HCT116 (cell line): Measurements from ENCODE around the gene PLVAP.

ENCODE experiments used
- EZH2 ChIP-seq: fragments of 200-600 bp; sonication (generic); IDR thresholded peaks from 2 replicates; pipeline ENCODE4 v1.6.1; 2017; ENCODE audit warnings: antibody characterized with exemption, mixed run types
- TF ChIP-seq, protein P1 (sequence below), 3 experiments: fragments of 200-600 bp in 1 of 3; sonication (generic) in 1 of 3; IDR thresholded peaks in 2 of 3; conservative IDR thresholded peaks in 1 of 3; 2 replicates each; pipeline ENCODE4 v1.5.1; 2012 to 2017; ENCODE audit warnings: low read depth in 2 of 3, low read length in 2 of 3, antibody characterized with exemption in 1 of 3, borderline replicate concordance in 1 of 3, control low read depth in 1 of 3, mild to moderate bottlenecking in 1 of 3, mixed read lengths in 1 of 3, mixed run types in 1 of 3, moderate library complexity in 1 of 3; ENCODE audit not compliant: insufficient read depth in 1 of 3
- TF ChIP-seq, protein P2 (sequence below): IDR thresholded peaks from 2 replicates; pipeline ENCODE4 v1.6.1; 2012

DNA sequence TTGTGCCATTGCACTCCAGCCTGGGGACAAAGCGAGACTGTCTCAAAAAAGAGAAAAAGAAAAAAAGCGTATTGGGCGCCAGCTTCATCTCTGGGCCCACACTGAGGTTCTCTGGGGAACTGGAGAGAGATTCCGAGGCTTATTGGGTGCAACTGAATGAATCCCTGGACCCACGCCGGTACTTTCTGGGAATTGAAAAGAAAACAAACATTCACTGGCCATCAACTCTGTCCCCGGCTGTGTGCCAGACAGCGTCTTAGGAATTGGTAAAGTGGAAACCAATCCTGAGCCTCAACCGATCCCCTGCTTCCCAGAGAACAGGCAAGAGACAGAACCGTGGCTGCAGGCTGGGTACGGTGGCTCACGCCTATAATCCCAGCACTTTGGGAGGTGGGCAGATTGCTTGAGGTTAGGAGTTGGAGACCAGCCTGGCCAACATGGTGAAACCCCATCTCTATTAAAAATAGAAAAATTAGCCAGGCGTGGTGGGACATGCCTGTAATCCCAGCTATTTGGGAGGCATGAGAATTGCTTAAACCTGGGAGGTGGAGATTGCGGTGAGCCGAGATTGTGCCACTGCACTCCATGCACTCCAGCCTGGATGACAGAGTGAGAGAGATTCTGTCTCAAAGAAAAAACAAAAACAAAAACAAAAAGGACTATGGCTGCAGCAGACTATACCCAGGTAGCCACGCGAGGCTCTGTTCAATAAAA, 51.1 kb downstream of the PLVAP start:
- TF ChIP-seq, protein P1, sequence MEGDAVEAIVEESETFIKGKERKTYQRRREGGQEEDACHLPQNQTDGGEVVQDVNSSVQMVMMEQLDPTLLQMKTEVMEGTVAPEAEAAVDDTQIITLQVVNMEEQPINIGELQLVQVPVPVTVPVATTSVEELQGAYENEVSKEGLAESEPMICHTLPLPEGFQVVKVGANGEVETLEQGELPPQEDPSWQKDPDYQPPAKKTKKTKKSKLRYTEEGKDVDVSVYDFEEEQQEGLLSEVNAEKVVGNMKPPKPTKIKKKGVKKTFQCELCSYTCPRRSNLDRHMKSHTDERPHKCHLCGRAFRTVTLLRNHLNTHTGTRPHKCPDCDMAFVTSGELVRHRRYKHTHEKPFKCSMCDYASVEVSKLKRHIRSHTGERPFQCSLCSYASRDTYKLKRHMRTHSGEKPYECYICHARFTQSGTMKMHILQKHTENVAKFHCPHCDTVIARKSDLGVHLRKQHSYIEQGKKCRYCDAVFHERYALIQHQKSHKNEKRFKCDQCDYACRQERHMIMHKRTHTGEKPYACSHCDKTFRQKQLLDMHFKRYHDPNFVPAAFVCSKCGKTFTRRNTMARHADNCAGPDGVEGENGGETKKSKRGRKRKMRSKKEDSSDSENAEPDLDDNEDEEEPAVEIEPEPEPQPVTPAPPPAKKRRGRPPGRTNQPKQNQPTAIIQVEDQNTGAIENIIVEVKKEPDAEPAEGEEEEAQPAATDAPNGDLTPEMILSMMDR (IDR thresholded peaks at IDR 0.05 in 2 of 3, conservative IDR thresholded peaks at IDR 0.05 in 1 of 3; ENCODE audit: borderline replicate concordance in 1 of 3, insufficient read depth in 1 of 3, low read depth in 2 of 3, low read length in 2 of 3) = no peak
- TF ChIP-seq, protein P2, sequence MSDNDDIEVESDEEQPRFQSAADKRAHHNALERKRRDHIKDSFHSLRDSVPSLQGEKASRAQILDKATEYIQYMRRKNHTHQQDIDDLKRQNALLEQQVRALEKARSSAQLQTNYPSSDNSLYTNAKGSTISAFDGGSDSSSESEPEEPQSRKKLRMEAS = no peak
- TF ChIP-seq EZH2 = no peak
